Stimulated activated CD4-positive, alpha-beta T cell treated with anti-CD3 and anti-CD28 coated beads, Interleukin-12 subunit alpha, Interleukin-12 subunit beta, amount 100 ng/mL, for 48 hours (primary cell): ENCODE results near the gene SRPK1.
A peak's percentile ranks its signal among the peaks of the same experiment; 100 is the strongest.
"Not testable (repeated sequence)": the region's sequence is repeated elsewhere in the genome, so short reads cannot be mapped to it uniquely, and the experiment has no call there.

Source experiments
- DNase-seq, 3 donors: peaks; one replicate each; pipeline ENCODE4 v3.0.0-alpha.2; 2020; ENCODE audit warnings: low read depth in 2 of 3, low spot score in 1 of 3

The SRPK1 gene

DNA sequence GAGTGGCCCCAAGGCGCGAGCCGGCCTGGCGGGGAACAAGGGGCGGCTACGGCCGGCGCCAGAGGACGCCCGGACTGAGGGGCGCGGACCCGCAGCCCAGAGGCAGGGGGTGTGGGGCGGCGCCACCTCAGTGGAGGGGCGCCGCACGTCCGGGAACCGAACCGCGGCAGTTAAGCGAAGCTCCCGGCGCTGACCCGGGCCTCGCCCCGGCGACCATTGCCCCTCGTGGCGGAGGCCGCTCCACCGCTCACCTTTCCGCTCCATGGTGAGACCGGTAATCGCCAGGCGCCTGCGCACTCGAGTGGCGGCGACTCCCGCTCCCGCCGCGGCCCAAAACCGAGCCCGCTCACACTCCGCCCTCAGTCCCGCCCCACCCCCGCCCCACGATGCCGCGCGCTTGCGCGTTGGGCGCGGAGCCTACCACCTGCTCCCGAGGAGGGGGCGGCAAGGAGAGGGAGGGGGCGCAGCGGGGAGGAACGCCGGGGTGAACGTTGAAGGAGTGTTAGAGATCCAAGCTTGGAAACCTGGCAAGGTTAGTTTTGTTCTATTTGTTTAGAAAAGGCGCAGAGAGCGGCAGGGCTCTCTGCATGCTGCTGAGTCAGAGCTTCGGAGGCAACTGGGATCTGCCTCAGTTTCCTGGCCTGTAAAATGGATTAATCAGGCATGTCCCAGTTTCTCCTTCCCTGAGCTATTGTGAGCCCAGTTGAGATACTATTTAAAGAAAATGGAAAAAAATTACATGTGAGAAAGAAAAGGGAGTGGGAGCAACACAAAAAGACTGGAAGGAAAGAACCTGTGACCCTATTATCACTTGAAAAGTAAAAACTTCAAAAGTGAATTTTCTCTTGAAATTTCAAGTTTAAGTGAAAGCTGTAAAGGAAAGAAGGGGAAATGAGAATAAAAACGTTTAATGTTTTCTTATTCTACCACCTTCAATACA lies at the start of gene SRPK1:
SRPK1 (minus strand) TSS at position 306 of the 940 bp plus-strand sequence; CDS start at position 264, 42 bp downstream.
- peak; percentile 83 to 87 (median 84) for DNase-seq

DNA sequence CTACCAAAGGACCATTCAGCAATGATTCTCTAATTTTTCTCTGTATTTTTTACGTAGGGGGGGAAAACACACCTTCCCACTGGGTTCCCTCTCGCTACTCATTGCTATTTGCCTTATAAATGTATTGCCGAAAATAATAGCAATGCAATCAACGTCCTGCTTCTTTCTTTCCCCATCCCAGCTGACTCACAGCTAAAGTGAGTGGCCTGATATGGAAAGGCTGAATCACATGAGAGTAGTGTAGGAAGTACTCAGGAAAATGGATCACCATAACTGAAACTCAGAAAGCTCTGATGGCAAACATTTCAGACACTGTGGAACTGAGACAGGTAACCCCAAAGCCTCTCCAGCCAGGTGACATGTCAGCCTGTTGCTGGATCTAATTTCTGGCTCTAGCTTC lies 49.3 kb upstream of the SRPK1 start:
- no peak for DNase-seq

DNA sequence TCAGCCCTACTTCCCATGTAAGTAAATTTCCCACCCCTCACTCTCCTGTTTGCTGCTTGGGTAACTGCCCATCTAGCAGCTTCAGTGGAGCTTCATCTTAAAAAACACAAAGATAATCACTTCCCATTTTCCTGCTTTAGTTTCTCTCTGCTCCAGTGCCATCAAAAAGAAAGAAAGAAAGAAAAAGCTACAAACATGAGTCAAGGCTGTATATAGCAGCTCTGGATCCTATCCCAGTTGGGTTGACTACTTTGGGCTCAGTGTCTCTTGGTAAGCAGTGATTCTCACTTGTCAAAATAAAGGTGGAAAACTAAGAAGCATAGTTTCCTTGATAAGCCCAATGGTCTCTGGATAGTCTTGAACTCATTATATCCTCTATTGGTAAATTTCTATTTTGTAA lies 48.7 kb upstream of the SRPK1 start:
- no peak for DNase-seq

DNA sequence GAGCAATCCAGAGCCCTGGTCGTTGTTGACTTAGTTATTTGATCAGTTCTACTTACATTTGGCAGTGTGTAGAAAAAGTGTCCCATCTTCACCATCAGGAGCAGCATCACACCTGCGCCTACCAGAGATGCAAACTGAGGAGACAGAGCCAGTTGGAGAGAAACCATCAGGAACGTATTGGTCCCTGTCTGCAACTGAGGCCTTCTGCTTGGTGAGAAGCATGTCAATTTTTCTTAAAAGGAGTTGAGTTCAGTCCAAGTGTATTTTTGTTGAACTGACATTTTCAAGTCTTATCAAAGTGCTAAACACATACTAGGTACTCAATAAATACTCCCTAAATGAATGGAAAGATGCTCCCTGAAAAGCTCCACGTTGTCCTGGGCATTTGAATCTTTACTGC lies 47.9 kb upstream of the SRPK1 start:
- no peak for DNase-seq

DNA sequence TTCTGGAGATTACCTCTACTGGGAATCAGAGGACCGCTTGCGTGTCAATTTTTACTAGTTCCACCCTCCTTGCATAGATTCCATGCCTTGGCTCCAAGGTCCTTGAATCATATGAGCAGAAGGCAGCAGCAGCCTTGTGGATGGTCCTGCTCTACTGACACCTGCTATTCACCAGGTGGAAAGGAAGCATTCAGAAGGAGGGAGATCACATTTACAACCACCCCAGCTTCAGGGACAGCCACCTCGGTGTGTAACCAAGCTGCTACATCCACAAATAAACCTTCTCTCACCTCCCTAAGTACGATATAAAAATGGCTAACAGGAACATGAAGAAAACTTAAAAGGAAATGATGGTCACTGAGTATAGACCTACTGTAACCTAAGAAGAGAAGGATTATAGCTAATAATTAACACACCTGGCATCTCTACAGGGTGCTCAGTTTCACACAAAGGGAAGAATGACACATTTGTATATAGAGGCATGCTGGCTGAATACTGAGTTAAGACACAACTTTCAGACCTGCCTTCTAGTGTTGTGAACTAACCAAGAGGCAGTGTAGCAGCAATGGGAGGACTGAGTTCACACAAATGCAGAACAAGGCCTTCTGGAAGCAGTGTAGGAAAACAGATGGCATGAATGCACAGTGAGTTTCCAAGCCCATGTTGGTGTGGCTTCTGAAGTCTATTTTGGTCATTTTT lies 46.3 kb upstream of the SRPK1 start:
- no peak for DNase-seq

DNA sequence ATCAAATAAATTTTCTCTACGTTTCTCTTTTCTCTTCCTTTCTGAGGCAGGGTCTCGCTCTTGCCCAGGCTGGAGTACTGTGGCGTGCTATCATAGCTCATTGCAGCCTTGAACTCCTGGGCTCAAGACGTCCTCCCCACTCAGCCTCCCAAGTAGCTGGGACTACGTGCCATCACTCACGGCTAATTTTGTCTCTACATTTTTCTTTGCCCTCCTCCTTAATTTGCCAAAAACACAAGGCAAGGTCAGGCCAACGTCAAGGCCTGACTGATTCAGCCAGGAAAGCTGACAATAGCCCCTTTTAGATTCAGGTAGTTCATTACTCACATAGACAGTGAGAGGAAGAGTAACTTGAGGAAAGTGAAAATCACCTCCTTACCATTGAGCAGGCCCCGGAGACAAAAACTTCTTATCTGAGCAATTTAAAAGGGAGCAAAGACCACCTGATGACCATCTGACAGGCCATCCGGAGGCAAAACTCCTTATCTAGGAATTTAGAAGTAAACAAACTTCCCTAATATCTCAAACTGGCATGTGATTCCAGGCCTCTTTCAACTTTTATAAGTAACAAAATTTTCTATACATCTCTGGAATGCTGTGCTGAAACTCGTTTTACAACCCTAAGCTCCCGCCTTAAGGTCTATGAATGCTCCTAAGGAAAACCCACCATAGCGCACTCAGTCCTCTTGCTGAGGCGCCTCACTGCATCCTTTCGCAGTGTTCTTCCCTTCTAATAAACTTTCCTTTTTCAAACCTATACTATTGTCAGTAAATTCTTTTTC lies 42.1 kb upstream of the SRPK1 start:
- no peak for DNase-seq

DNA sequence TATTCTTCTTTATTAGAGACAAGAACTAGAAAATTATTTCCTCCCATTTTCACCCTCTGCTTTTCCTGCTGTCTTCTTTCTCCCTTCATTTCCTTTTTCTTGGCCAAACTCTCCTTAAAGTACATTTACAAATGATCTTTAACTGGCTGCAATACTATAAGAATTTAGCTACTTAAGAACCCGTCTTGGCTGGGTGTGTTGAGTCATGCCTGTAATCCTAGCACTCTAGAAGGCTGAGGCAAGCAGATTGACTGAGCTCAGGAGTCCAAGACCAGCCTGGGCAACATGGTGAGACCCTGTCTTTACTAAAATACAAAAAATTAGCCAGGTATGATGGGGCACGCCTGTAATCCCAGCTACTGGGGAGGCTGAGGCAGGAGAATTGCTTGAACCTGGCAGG lies 39.3 kb upstream of the SRPK1 start:
- no peak for DNase-seq

DNA sequence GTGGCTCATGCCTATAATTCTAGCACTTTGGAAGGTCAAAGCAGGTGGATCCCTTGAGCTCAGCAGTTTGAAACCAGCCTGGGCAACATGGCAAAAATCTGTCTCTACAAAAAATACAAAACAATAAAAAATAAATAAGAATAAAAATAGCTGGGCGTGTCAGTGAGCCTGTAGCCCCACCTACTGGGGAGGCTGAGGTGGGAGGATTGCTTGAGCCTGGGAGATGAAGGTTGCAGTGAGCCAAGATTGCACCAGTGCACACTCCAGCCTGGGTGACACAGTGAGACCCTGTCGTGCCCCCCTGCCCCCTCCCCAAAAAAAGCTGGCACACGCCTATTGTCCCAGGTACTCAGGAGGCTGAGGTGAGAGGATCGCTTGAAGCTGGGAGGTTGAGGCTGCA lies 35.1 kb upstream of the SRPK1 start:
- DNase-seq = no peak

DNA sequence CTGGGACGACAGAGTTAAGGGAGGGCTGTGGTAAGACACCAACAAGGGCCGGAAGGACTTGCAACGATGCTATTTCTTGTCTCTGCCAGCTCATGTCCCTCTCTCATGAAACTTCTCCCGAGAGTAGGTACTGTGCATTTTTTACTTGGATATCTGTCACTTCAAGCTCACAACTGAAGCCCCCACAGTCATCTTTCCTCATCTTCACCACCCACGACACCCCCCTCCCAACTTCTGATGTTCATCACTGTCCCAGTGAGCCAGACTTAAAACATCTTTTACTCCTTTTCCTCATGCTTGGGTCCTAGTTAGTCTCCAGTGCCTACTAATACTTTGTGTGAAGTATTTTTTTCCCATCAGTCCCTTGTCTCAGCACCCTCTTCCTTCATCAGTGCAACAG lies 34.6 kb upstream of the SRPK1 start:
- DNase-seq = no peak

DNA sequence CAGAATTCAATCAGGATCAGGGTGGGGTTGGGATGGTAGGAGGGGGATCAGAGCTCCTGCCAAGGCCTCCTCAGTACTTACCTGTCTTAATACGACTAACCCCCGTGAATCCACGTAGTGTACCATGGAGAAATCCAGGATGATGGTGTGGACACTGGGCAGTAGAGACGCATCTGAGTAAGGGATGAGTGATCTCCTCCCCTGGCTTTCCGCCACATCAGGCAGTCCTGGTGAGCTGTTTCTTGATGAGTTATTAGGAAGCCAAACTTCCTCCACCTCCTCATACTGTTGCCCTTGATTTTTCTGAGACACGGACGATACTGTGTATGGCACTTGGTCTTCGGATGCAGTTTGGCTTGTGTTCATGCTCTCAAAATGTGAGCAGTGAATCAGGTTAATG lies 34.2 kb upstream of the SRPK1 start:
- no peak for DNase-seq

DNA sequence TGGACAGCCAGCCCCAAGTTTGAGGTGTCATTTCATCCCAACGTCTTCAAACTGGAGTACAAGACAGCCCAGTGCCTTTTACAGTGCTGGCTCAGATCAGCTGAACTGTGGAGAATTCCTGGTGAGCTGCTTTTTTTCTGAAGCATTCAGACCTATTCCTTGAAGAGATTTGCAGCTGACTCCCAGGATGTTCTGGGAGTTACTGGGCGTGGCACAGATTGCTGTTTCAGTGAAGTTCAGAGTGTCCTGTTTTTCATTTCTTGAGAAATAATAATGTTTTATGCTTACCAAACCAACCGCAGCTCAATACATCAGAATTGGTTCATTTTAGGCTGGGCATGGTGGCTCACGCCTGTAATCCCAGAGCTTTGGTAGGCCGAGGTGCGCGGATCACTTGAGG lies 33.4 kb upstream of the SRPK1 start:
- no peak for DNase-seq

DNA sequence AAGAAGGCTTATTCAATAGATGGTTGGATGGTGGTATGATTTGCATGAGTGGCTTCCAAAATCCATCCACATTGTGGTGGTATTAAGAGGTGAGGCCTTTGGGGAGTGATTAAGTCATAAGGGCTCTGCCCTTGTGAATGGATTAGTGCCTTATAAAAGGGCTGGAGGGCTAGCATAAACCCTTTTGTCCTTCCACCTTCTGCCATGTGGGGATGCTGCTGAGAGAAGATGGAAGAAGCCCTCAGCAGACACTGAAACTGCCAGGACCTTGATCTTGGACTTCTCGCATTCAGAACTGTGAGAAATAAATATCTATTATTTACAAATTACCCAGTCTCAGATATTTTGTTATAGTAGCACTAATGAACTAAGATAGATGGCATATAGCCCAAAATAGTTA lies 27.8 kb upstream of the SRPK1 start:
- DNase-seq = no peak

DNA sequence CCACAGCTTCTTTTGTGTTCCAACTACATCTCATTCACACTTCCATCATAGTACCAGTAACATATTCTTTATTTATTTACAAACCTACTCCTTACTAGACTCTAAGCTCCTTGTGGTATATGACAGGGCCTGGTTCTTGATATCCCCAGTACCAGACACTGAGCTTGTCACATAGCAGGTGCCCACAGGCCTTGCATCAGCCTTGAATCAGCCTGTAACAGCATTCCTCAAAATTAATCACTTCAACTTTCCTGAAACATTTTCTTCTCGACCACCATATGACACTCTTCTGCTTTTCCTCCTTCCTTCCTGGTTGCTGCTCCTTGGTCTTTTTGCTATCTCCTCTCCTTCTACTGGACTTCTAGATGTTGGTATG lies 24.7 kb upstream of the SRPK1 start:
- no peak for DNase-seq

DNA sequence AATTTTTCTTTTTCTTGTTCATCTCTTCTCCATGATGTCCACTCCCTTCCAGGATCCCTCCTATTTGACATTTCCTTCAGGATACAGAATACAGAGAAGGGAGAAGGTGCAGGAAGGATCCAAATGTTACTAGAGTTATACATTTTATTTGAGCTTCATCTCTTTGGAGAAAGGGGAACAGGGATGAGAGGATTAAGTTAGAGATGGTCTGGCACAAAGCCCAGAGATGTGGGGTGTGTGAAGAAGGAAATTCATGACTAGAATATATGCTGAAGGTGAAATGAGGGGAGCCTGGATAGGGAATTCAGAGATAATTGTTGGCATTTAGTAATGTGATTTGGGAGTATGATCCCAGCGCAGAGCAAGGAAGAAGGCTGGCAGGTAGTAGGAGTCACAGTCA lies 22.5 kb upstream of the SRPK1 start:
- no peak for DNase-seq

DNA sequence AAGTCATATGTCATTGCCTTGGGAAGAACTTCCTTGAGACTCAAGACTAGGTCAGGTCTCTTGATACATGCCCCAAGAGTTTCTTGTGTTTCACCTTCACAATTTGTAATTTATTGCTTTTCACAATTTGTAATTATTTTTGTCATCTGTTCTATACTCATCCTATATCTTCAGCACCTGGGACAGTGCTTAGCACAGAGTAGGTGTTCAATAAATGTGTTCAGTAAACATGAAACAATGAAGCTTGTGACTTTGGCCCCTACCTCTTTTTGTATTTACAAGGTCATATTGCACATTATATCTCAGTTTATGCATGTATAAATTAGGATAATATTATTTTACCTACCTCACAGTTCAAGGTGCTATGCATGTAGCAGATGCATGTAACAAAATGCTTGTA lies 21.5 kb upstream of the SRPK1 start:
- no peak for DNase-seq

DNA sequence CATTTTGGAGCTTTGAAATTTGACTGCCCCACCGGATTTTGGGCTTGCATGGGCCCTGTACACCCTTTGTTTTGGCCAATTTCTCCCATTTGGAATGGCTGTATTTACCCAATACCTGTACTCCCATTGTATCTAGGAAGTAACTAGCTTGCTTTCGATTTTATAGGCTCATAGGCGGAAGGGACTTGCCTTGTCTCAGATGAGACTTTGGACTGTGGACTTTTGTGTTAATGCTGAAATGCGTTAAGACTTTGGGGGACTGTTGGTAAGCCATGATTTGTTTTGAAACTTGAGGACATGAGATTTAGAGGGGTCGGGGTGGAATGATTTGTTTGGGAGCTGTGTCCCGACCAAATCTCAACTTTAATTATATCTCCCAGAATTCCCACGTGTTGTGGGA lies 20.3 kb upstream of the SRPK1 start:
- DNase-seq = not testable (repeated sequence)

DNA sequence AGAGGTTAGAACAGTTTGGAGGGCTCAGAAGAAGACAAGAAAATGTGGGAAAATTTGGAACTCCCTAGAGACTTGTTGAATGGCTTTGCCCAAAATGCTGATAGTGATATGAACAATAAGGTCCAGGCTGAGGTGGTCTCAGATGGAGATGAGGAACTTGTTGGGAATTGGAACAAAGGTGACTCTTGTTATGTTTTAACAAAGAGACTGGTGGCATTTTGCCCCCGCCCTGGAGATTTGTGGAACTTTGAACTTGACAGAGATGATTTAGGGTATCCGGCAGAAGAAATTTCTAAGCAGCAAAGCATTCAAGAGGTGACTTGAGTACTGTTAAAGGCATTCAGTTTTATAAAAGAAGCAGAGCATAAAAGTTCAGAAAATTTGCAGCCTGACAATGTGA lies 19.1 kb upstream of the SRPK1 start:
- not testable (repeated sequence) for DNase-seq

DNA sequence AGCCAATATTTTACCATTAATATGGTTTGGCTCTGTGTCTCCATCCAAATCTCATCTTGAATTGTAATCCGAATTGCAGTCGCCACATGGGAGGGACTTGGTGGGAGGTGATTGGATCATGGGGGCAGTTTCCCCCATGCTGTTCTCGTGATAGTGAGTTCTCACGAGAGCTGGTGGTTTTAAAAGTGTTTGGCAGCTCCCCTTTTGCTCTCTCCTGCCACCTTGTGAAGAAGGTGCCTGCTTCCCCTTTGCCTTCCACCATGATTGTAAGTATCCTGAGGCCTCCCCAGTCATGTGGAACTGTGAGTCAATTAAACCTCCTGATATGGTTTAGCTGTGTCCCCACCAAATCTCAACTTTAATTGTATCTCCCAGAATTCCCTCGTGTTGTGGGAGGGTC lies 18.4 kb upstream of the SRPK1 start:
- not testable (repeated sequence) for DNase-seq

DNA sequence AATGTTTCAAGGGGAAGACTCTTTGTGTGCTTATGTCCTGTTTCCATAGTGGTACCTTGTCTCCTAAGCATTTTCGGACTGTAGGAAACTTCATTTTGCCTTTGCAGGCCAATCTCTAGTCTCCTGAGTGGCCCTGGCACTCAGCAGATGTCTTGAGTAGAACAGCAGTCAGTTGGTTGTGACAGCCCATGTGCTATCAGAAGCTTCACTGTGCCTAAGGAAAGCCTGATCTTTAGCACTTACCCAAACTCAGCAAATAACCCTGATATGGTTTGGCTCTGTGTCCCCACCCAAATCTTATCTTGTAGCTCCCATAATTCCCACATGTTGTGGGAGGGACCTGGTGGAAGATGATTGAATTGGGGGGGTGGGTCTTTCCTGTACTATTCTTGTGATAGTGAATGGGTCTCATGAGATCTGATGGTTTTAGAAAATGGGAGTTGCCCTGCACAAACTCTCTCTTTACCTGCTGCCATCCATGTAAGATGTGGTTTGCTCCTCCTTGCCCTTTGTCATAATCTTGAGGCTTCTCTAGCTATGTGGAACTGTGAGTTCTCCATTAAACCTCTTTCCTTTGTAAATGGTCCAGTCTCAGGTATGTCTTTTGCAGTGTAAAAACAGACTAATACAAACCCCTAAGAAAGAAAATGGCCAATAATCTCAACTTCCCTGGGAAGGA lies 15.9 kb upstream of the SRPK1 start:
- DNase-seq = no peak

DNA sequence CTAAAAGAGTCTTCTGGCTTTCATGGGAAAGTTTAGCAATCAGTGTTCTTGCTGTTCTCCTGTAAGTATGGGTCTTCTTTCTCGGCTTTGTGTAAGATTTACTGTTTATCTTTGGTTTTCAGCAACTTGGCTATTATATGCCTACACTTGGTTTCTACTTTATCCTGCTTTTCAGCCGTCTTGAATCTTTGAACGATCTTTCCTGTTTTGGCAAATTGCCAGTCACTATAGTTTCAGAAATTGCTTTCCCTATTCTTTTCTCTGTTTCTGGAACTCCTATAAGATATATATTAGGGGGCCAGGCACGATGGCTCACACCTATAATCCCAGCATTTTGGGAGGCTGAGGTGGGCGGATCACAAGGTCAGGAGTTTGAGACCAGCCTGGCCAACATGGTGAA lies 14.6 kb upstream of the SRPK1 start:
- no peak for DNase-seq

DNA sequence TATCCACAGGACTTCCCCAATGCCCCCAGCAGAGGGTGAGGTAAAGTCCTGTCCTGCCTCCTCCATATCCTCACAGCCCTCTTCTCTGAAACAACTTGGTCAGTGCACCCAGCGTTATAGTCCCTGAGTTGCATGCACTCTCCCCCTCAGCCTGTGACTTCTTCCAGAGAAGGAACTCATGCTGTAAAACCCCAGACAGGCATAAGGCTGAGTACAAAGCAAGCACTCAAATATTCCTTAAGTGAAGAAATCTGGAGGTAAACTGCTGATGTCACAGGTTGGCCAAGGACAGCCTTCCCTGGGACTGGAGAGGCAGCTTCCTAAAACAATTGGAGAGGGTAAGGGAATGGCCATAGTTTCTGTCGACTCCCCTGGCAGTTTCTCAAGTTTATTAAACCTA lies 12.9 kb upstream of the SRPK1 start:
- no peak for DNase-seq
